ENCODE data around the gene CROCC2. TPM values are rescaled to one million over a fixed set of nuclear protein-coding genes. Genes with fewer than 3 reads are reported as not detected.
A peak's percentile ranks its signal among the peaks of the same experiment; 100 is the strongest.

Gene CROCC2
- total and polyA plus RNA-seq, 2 of the 13 experiments (the other 11 are each of a cell fraction or from before 2014, with no cell fraction given): not detected

DNA sequence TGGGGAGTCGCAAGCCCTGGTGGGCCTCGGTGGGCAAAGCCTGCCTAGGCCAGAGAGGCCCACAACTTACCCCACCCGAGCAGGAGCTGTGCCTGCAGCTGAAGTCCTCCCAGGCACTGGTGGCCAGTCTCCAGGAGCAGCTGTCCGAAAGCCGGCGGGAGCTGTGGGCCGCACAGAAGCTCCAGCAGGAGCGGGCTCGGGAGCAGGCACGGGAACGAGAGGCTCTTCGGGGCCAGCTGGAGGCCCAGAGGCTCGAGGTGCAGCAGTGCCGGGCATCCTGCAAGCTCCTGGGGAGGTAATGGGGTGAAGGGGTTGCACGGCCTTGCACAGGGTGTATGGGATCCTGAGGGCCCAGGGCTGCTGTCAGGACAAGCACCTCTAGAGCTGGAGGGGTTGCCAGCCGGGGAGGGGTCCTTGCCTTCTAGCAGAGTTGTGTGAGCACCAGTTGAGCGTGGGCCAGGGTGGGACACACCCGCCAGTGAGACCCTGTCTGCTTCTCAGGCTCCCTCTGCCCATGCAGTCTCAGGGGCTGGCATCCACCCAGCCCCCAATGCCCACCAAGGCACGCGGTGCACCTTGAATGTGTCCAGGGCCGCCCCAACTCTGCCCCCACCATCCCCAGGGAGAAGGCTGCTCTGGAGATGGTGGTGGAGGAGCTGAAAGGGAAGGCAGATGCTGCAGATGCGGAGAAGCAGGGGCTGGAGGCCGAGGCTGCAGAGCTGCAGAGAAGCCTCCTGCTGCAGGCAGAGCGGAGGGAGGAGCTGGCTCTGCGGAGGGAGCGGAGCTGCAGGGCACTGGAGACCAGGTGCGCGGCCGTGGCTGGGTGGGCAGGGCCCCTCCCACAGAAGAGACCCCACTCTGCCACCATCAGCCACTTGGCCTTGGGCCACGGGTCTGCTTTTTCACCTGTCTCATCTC lies 27.2 kb downstream of the CROCC2 start:
- Histone ChIP-seq H3K27me3 (ENCODE audit: control insufficient read depth in 1 of 2, insufficient read depth in 2 of 2, low read length in 2 of 2) (peaks cover 27 to 88% of the 10 kb centered on the region in 2 experiments), H3K4me2 (ENCODE audit: low read depth, low read length) (no peak overlapping the region), H3K79me2 (ENCODE audit: insufficient read depth, low read length) (no peaks in the 10 kb centered on the region), H4K20me1 (ENCODE audit: insufficient read depth, low read length) (no peaks in the 10 kb centered on the region), H3K9ac (ENCODE audit: insufficient read depth, low read depth, low read length) (no peak overlapping the region), H3K4me3 (replicated peaks in 1 of 3; ENCODE audit: insufficient read depth in 1 of 3, low read depth in 2 of 3, low read length in 3 of 3) (no peak overlapping the region), H3K36me3 (replicated peaks in 1 of 2; ENCODE audit: control insufficient read depth in 1 of 2, insufficient read depth in 2 of 2, low read length in 2 of 2) (no peaks in the 10 kb centered on the region), H3K27ac (ENCODE audit: extremely low read length, insufficient read depth, low read length) (no peak overlapping the region), H3K9me3 (ENCODE audit: low read length) (no peaks in the 10 kb centered on the region; the same call in 1 of the 2 replicates), H3K4me1 (ENCODE audit: insufficient read depth, low read length) (no peaks in the 10 kb centered on the region), H2AFZ (ENCODE audit: low read length) (no peak overlapping the region)
- no TSS peak for BruUV-seq (replicated peaks)
- ChIA-PET POLR2A (no interaction called here), CTCF (ENCODE audit: low intra/inter-chr PET ratio, low total read pairs) (no interaction called here)
- intact Hi-C loops (cut with micrococcal nuclease; ENCODE audit: unreplicated experiment) (no loop called here), in situ Hi-C loops (cut with HindIII; ENCODE audit: extremely low pct_ligation_motif_present, low pct_unique_long_range_greater_than_20kb) (no loop called here)
- peak; percentile 12; the same call in 2 of the 3 replicates for ATAC-seq
- TF ChIP-seq NCOA5 (CRISPR knock-in tag; IDR thresholded peaks at IDR 0.05): no peak
- peak; percentile 29; the same call in 1 of the 2 replicates for TF ChIP-seq EZH2 (conservative IDR thresholded peaks at IDR 0.05; ENCODE audit: low read depth, low read length)
- no peak for FAIRE-seq
- 29% methylated on average over 25 of the region's 30 CpGs for WGBS (ENCODE audit: low lambda C conversion rate)
- DNase-seq (ENCODE audit: low spot score): no peak

DNA sequence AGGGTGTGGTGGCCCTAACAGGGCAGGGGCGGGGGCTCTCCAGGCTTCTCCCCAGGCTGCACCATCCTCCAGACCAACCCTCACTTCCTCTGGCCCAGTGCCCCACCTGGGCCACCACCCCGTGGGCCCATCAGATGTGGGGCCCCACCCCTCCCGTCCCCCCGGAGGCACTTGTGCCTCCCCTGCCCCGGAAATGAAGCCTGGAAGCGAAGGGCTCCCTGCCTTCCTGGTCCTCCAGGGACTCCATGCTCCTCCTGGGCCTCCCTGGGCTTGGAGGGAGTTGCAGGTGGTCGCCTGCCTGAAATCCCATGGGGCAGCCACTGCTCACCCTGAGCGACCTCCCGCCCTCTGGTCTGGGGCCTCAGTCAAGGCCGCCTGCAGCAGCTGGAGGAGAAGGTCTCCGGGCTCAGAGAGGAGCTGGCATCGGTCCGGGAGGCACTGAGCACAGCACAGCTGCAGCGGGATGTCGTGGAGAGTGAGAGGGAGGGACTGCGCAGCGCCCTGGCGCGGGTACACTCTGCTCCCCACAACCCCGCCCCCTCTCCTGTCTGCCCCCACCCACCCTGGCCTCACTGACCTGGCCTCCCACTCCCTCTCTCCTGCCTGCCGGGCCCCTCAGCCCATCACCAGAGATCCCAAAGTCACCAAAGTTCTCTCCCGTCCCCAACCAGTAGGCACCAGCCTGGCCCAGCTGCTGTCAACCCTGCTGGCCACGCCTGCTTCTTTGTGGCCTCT lies 28.0 kb downstream of the CROCC2 start:
- ATAC-seq (peak; percentile 12; the same call in 2 of the 3 replicates), FAIRE-seq (no peak), DNase-seq (ENCODE audit: low spot score) (no peak)
- CTCF ChIA-PET (ENCODE audit: low intra/inter-chr PET ratio, low total read pairs): no interaction called here
- Histone ChIP-seq H3K9me3 (ENCODE audit: low read length) (no peaks in the 10 kb centered on the region; the same call in 1 of the 2 replicates), H3K4me2 (ENCODE audit: low read depth, low read length) (no peak overlapping the region), H3K27ac (ENCODE audit: extremely low read length, insufficient read depth, low read length) (no peak overlapping the region), H3K36me3 (replicated peaks in 1 of 2; ENCODE audit: control insufficient read depth in 1 of 2, insufficient read depth in 2 of 2, low read length in 2 of 2) (no peaks in the 10 kb centered on the region), H3K4me3 (replicated peaks in 1 of 3; ENCODE audit: insufficient read depth in 1 of 3, low read depth in 2 of 3, low read length in 3 of 3) (no peak overlapping the region), H4K20me1 (ENCODE audit: insufficient read depth, low read length) (no peaks in the 10 kb centered on the region), H3K79me2 (ENCODE audit: insufficient read depth, low read length) (no peaks in the 10 kb centered on the region), H3K4me1 (ENCODE audit: insufficient read depth, low read length) (no peaks in the 10 kb centered on the region), H2AFZ (ENCODE audit: low read length) (no peak overlapping the region), H3K9ac (ENCODE audit: insufficient read depth, low read depth, low read length) (no peak overlapping the region), H3K27me3 (ENCODE audit: control insufficient read depth in 1 of 2, insufficient read depth in 2 of 2, low read length in 2 of 2) (peaks cover 22 to 79% of the 10 kb centered on the region in 2 experiments; a peak in 4 of 5 replicates)
- whole genome bisulfite sequencing (ENCODE audit: low lambda C conversion rate): 33% methylated on average over 14 of the region's 23 CpGs
- TF ChIP-seq ZNF790 (CRISPR knock-in tag; IDR thresholded peaks at IDR 0.05; ENCODE audit: borderline replicate concordance) (no peak), JUND (CRISPR knock-in tag; IDR thresholded peaks at IDR 0.05) (no peak), SALL1 (CRISPR knock-in tag; IDR thresholded peaks at IDR 0.05) (no peak), PAX8 (CRISPR knock-in tag; IDR thresholded peaks at IDR 0.05; ENCODE audit: borderline replicate concordance) (no peak)
- TF ChIP-seq, protein P1, sequence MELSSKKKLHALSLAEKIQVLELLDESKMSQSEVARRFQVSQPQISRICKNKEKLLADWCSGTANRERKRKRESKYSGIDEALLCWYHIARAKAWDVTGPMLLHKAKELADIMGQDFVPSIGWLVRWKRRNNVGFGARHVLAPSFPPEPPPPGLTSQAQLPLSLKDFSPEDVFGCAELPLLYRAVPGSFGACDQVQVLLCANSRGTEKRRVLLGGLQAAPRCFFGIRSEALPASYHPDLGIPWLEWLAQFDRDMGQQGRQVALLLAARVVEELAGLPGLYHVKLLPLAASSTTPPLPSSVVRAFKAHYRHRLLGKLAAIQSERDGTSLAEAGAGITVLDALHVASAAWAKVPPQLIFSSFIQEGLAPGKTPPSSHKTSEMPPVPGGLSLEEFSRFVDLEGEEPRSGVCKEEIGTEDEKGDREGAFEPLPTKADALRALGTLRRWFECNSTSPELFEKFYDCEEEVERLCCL (CRISPR knock-in tag; IDR thresholded peaks at IDR 0.05; ENCODE audit: borderline replicate concordance): no peak
- TF ChIP-seq, protein P2, sequence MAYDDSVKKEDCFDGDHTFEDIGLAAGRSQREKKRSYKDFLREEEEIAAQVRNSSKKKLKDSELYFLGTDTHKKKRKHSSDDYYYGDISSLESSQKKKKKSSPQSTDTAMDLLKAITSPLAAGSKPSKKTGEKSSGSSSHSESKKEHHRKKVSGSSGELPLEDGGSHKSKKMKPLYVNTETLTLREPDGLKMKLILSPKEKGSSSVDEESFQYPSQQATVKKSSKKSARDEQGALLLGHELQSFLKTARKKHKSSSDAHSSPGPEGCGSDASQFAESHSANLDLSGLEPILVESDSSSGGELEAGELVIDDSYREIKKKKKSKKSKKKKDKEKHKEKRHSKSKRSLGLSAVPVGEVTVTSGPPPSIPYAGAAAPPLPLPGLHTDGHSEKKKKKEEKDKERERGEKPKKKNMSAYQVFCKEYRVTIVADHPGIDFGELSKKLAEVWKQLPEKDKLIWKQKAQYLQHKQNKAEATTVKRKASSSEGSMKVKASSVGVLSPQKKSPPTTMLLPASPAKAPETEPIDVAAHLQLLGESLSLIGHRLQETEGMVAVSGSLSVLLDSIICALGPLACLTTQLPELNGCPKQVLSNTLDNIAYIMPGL (CRISPR knock-in tag; IDR thresholded peaks at IDR 0.05; ENCODE audit: borderline replicate concordance in 1 of 2, low read depth in 1 of 2): no peak
- in situ Hi-C loops (cut with HindIII; ENCODE audit: extremely low pct_ligation_motif_present, low pct_unique_long_range_greater_than_20kb) (no loop called here), intact Hi-C loops (cut with micrococcal nuclease; ENCODE audit: unreplicated experiment) (no loop called here)
- POLR2A ChIA-PET: no interaction called here
- no TSS peak for BruUV-seq (replicated peaks)

Measured in HepG2 (cell line).